NT2/D1 (cell line): ENCODE data around the gene AP5B1.

Experiments
- DNase-seq: peaks from one replicate; pipeline ENCODE4 v3.0.0-alpha.2; 2011; ENCODE audit warnings: low read depth, low spot score
- H3K27me3 ChIP-seq: 2 replicates; pipeline ENCODE4 v1.6.0; 2011; ENCODE audit warnings: mild to moderate bottlenecking; ENCODE audit not compliant: insufficient read length, insufficient read depth
- H3K36me3 ChIP-seq: 2 replicates; pipeline ENCODE4 v1.6.1; 2011; ENCODE audit warnings: mild to moderate bottlenecking, low read length, mixed read lengths; ENCODE audit not compliant: insufficient read depth, insufficient read length
- H3K4me1 ChIP-seq: 2 replicates; pipeline ENCODE4 v1.5.1; 2011; ENCODE audit not compliant: insufficient read depth, insufficient read length
- H3K4me3 ChIP-seq: 2 replicates; pipeline ENCODE4 v1.5.1; 2011; ENCODE audit warnings: low read depth; ENCODE audit not compliant: insufficient read length
- H3K9ac ChIP-seq: 2 replicates; pipeline ENCODE4 v1.6.0; 2011; ENCODE audit warnings: low read depth; ENCODE audit not compliant: insufficient read length
- H3K9me3 ChIP-seq: 2 replicates; pipeline ENCODE4 v1.5.1; 2011; ENCODE audit warnings: mild to moderate bottlenecking, low read length; ENCODE audit not compliant: insufficient read depth
- SUZ12 ChIP-seq: IDR thresholded peaks from 2 replicates; pipeline ENCODE4 v1.6.1; 2011; ENCODE audit not compliant: insufficient read length, insufficient read depth; ENCODE audit errors: extremely low read depth
- YY1 ChIP-seq: IDR thresholded peaks from 2 replicates; pipeline ENCODE4 v1.6.1; 2011; ENCODE audit not compliant: insufficient read length, insufficient read depth
- ZNF274 ChIP-seq: IDR thresholded peaks from 2 replicates; pipeline ENCODE4 v1.6.1; 2011; ENCODE audit warnings: mild to moderate bottlenecking, low read depth, low read length

Gene AP5B1

DNA sequence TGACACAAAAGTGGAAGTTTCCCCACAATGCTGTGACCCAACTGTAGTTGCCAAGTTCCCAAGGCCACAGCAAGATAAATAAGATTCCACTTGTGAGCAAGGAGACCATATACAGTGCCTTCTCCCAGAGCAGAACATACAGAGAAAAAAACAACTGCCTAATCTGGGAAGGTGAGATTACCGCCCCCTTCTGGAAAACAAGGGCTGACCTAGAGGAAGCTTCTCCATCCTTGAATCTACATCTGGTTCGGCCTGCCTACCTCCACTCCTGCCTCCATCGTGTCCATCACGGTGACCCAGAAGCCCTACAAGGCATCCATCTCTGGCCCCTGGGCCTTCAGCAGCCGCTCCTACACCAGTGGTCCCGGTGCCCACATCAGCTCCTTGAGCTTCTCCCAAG, 54.1 kb downstream of the AP5B1 start:
- Histone ChIP-seq H3K4me3 (no peak overlapping the region), H3K4me1 (no peaks in the 10 kb centered on the region), H3K9ac (no peak overlapping the region), H3K27me3 (no peaks in the 10 kb centered on the region), H3K36me3 (no peaks in the 10 kb centered on the region), H3K9me3 (no peaks in the 10 kb centered on the region)
- no peak for DNase-seq
- TF ChIP-seq YY1 (no peak), SUZ12 (no peak), ZNF274 (no peak)
